ENCODE data around the gene VILL. TPM values are rescaled to one million over a fixed set of nuclear protein-coding genes. Genes with fewer than 3 reads are reported as not detected.

The VILL gene
- total RNA-seq, 2 donors from 2014 or later = 3.6 to 10.4 TPM

DNA sequence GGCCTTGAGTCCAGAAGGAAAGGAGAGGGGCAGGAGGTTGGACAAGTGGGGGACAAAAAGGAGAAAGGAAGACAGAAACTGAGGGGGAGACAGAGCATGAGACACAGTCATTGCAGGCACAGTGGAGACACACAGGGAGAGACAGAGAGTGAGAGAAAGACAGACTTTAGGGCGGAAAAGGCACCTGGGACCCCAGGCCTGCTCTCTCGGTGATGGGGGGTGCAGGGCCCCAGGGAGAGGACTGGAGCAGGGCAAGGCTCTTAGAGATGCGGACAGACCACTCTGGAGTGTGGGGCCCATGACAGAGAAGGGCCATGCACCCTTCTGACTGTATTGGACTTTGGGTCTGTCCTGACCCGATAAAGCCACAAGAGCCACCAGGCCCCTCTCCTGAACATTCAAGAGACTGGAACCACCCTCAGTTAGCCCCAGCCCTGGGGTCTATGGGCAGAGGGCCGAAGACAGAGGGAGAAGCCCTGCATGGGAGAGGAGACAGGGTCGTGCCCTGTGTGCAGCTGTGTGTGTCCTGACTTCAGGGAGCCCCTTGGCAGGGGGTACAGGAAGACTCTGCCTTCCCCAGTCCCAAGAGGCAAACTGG is 26.4 kb downstream of the VILL start:
- DNase-seq (no peak), ATAC-seq (no peak)
- WGBS, 2 donors = 70 to 98% methylated on average over 3 to 6 of the region's 6 CpGs
- Histone ChIP-seq H3K4me1 (peaks cover 9% of the 10 kb centered on the region), H3K9me3 (no peaks in the 10 kb centered on the region), H3K27ac (no peak overlapping the region), H3K27me3 (no peaks in the 10 kb centered on the region), H3K4me3 (no peak overlapping the region), H3K36me3 (replicated peaks in 1 of 2; ENCODE audit: insufficient read depth in 1 of 2, low read depth in 2 of 2) (peaks cover 0 to 4% of the 10 kb centered on the region in 2 donors)
- intact Hi-C loops (cut with DNase I) = no loop called here
- no peak for TF ChIP-seq POLR2A (IDR thresholded peaks at IDR 0.05)
- TF ChIP-seq CTCF (IDR thresholded peaks at IDR 0.05) = no peak

DNA sequence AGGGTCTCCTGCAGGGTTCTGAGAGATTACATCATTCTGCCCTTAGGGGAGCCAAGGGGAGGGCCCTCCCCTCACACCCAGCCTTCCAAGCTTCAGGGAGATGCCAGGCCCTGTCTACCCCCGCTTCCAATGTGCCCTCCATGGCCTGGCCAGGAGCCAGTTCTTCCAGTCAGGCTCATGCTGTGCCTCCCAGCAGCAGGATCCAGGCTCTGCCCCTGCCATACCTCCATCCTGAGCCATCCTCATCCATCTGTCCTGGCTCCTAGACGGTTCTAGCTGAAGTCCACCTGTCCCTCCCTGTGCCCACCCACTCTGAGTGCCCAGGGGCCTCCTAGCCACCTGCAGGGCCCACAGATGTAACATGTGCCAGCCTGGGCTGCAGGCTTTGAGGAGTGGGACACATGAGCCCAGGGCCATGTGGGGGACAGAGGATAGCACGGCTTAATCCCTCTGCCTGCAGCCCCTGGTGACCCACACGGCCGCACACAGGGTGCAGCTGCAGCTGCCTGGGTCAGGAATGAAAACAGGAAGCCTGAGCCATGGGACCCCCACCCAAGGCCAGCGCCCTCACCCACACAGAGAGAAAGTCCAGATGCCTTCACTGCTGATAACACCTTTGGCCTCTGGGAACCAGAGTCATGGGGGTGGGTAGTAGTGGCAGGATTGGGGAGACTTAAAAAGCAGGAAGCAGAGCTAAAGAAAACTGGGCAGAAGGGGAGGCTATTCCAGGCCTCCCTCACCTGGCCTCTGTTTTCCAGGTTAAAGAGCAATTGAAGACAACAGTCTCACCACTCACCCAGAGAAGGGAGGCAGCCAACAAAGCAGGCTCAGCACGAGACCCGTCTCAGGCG is 27.1 kb downstream of the VILL start:
- intact Hi-C loops (cut with DNase I) = no loop called here
- H3K4me3 ChIP-seq = no peak overlapping the region
- H3K9me3 ChIP-seq = no peaks in the 10 kb centered on the region
- ATAC-seq (no peak), DNase-seq (peak in 1 of 4 donors; percentile 1)
- WGBS, 2 donors = 71 to 91% methylated on average over 5 to 9 of the region's 9 CpGs
- peaks cover 0 to 4% of the 10 kb centered on the region in 2 donors for H3K36me3 ChIP-seq (replicated peaks in 1 of 2; ENCODE audit: insufficient read depth in 1 of 2, low read depth in 2 of 2)
- H3K4me1 ChIP-seq = peaks cover 9% of the 10 kb centered on the region
- H3K27me3 ChIP-seq = no peaks in the 10 kb centered on the region
- no peak for TF ChIP-seq CTCF (IDR thresholded peaks at IDR 0.05)
- TF ChIP-seq POLR2A (IDR thresholded peaks at IDR 0.05) = no peak
- H3K27ac ChIP-seq = no peak overlapping the region

DNA sequence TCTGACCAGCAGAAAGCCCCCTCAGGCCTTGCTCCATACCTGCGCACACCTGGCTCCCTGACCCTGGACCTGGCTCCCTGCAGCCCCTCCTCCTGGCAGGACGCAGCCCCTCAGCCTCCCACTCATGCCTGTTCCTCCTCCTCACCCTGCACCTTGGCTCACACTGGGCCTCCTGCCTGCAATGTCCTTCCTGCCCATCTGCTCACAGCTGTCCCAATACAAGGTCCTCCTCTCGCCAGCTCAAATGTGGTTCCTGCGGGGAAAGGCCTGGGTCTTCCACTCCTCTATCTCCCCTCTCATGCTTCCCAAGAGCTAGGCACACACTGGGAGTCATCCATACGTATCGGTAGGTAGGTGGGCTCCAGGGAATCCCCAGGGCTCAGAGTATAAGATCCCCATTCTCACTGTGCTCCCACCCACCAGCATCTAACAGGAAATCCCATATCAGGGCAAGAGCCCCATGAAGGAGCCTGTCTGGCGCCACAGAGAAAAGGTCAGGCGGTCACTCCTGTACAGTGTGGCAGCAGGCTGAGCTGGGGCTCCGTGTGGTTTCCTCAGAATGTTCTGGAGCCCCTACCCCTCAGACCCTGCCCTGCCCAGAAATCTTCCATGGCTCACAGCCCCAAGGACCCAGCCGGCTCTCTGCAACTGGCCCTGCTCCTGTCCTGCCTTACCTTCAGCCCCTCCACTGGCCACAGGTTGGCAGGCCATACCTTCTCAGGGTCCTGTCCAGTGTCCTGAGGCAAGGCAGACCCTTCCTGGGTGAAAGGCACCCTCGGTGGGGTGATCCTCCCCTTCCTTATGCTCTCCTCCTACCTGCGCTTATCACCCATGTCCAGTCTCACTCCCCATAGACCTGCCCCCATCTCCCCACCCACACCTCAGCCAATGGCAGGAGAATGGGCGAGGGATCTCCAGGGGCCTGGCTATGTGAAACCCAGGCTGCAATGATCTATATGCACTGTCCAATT is 28.0 kb downstream of the VILL start:
- no peak for TF ChIP-seq POLR2A (IDR thresholded peaks at IDR 0.05)
- no peak for TF ChIP-seq CTCF (IDR thresholded peaks at IDR 0.05)
- Histone ChIP-seq H3K4me1 (peaks cover 12% of the 10 kb centered on the region), H3K27me3 (no peaks in the 10 kb centered on the region), H3K36me3 (replicated peaks in 1 of 2; ENCODE audit: insufficient read depth in 1 of 2, low read depth in 2 of 2) (peaks cover 0 to 4% of the 10 kb centered on the region in 2 donors), H3K27ac (no peak overlapping the region), H3K4me3 (no peak overlapping the region), H3K9me3 (no peaks in the 10 kb centered on the region)
- 92% methylated on average over 10 to 13 of the region's 13 CpGs for WGBS, 2 donors
- intact Hi-C loops (cut with DNase I) = no loop called here
- DNase-seq (no peak), ATAC-seq (no peak)

GRCh38 chr3:38019658-38020341 is 29.2 kb downstream of the VILL start:
- Histone ChIP-seq H3K36me3 (replicated peaks in 1 of 2; ENCODE audit: insufficient read depth in 1 of 2, low read depth in 2 of 2) (peaks cover 0 to 4% of the 10 kb centered on the region in 2 donors), H3K9me3 (no peaks in the 10 kb centered on the region), H3K4me1 (peaks cover 16% of the 10 kb centered on the region), H3K27me3 (no peaks in the 10 kb centered on the region), H3K4me3 (no peak overlapping the region), H3K27ac (peak overlapping the region in 2 of 4 donors; percentile 31 to 53)
- no peak for TF ChIP-seq CTCF (IDR thresholded peaks at IDR 0.05)
- ATAC-seq (no peak), DNase-seq (peak; percentile 65 to 88 (median 81))
- 52 to 62% methylated on average over 7 to 10 of the region's 10 CpGs for WGBS, 2 donors
- intact Hi-C loops (cut with DNase I) = no loop called here

All from body of pancreas (tissue), 4 donors.